Fibroblast of gingiva (primary cell): ENCODE measurements around the gene TNRC18.
"Not testable (repeated sequence)": the region's sequence is repeated elsewhere in the genome, so short reads cannot be mapped to it uniquely, and the experiment has no call there.

Experiments
- DNase-seq: peaks from one replicate; pipeline ENCODE4 v3.0.0-alpha.2; 2011; ENCODE audit warnings: low read depth

The TNRC18 gene

DNA sequence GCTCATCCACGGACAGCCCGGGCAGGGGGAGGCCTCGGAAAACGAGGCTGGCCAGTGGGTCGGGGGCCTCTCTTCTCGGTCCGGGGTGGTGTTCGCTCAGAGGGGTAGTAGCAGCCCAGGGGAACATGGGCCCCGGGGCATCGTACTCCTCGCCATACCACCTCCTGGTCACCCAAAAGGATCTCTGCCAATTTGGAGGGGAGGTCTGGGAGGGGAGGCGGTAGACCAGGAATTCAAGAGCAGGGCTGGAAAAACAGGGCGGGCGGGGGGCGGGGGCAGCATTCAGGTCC is 73.5 kb downstream of the TNRC18 start:
- no peak for DNase-seq

DNA sequence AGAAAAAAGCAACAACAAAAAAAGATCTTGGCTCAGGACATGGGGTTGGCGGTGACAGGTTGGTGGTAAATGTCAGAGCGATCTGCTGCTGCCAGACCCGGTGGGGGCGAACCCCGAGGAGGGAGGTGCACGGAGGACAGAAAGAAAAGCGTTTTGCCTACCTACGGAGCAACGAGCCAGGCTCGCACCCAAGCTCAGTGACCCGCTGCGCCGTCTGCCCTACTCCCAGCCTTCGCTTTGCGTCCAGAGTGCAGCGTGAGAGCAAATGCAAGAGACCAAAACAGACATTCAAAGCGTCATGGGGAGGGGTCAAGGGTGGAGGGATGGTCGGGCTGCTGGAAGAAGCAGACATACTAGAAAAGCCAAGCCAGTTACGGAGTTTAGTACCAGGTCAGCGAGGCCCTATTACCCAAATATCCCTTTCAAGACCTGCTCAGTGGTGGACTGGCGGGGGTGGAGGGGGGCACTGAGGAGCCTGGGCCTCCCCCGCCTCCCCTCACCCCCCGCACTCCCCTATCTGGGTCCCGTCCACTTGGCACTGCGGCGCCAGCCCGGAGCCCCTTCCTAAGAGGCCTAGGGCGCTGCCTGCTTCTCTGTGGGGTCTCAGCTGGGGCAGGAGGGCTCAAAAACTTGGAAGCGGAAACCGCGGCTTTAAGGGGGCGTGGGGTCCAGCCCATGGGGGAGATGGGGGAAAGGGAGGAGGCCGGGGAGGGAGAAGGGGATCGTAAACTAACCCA is 74.0 kb downstream of the TNRC18 start:
- no peak for DNase-seq

- no peak for DNase-seq
Observed at GRCh38 chr7:5349005-5349380, 74.6 kb downstream of the TNRC18 start.

GRCh38 chr7:5348134-5349004 is 75.3 kb downstream of the TNRC18 start:
- DNase-seq, result no peak

DNA sequence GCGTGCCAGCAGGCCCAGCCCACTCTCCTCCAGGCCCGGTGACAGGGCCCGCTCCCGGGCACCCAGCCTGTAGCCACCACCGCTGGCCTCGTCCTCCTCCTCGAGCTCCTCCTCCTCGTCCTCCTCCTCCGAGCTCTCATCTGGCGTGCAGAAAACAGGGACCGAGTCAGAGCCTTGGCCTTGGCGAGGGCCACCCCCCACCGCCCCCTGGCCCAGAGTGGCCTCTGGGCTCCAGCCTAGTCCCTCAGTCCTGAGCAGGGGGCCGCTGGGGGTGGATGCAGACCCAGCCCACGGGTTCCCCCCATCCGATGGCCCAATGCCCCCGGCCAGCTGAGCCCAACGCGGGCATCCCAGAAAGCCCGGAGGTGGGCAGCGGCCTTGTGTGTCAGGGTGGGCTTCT is 78.0 kb downstream of the TNRC18 start:
- no peak for DNase-seq

- no peak for DNase-seq
Observed at GRCh38 chr7:5345171-5345570, 78.5 kb downstream of the TNRC18 start.

GRCh38 chr7:5344342-5344741 is 79.3 kb downstream of the TNRC18 start:
- no peak for DNase-seq

- no peak for DNase-seq
Observed at GRCh38 chr7:5343884-5344283, 79.8 kb downstream of the TNRC18 start.

- no peak for DNase-seq
Observed at GRCh38 chr7:5342631-5343030, 81.0 kb downstream of the TNRC18 start.

GRCh38 chr7:5339955-5340354 is 83.7 kb downstream of the TNRC18 start:
- DNase-seq, result no peak

DNA sequence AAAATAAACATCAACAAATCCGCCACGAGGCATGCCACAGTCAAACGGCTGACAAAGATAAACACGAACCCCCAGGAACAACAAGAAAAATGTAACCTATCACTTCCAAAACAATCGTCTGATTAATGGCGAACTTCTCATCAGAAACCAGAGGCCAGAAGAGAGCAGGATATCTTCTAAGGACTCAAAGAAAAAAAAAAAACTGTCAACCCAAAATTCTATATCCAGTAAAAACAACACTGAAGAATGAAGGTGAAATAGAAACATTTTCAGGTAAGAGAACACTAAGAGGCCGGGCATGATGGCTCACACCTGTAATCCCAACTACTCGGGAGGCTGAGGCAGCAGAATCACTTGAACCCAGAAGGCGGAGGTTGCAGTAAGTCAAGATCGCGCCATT is 86.6 kb downstream of the TNRC18 start:
- no peak for DNase-seq

DNA sequence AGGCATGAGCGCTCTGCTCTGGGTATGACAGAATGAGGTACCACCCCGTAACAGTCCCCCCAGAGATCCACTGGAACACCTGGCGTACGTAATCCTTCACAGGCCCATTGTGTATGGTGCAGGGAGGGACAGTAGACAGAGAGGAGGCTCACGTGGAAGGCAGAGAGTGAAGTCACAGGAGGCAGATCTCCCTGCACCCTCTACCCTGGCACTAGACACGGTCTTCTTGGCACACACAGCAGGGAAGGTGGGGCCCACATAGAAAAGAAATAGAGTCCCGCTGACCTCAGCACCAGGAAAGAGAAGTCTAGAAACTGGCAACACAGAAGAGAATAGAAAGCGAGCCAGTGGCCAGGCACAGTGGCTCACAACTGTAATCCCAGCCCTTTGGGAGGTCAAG is 89.0 kb downstream of the TNRC18 start:
- no peak for DNase-seq

DNA sequence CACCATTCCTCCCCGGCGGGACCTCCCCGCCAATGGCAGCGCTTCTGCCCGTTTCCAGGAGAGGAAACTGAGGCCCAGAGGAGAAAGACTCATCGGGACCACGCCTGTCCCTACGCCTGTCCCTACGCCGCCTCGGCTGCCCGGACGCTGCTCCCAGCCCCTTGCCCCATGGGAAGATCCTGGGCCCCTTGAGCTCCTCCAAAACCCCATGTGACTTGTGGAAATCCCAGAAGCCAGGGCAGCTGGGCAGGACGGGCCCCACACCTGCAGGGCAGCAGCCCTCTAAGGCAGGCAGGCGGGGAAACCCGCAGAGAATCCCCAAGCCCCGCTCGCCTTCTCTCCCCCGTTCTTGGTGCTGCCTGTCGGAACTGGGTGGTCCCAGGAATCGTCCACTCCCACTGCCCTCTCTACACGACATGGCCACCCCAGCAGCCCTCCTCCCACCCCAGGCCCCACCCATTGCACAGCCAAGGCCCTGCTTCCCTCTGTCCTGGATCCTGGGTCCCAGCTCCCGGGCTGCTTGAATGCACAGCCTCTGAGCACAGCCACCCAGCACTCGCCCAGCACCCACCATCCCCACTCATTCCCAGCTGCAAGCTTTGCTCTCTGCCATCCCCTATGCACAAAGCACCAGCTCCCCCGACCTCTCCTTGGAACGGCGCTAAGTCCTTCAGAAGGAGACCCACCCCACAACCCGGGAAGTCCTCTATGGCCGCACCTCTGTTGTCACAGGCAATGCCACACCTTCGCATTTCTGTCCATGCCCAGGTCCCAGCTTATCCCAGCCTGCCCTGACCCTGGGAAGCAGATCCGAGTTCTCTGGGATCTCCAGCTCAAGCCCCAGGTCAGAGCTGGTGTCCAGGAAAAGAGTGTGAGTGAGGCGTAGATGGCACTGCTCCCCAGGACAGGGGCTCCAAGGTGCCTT is 90.3 kb downstream of the TNRC18 start:
- DNase-seq, result no peak

DNA sequence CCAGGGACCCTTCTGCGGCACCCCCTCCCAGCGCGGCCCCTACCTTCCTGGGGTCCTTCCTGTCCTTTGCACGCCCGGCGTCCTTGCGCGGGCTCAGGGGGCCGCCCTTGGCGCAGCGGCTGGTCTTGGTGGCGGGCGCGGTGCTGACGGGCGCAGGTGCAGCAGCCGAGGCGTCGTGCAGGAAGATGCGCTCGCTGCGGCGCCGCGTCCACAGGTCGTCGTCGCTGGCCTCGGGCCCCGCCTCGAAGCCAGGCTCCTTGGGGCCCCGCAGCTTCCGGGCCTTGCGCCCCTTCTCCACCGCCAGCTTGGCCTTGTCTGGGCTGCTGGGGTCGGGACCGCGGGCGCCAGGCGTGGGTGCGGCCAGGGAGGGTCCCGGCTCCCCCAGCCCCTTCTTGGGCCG is 91.1 kb downstream of the TNRC18 start:
- no peak for DNase-seq

- no peak for DNase-seq
Observed at GRCh38 chr7:5330288-5330687, 93.3 kb downstream of the TNRC18 start.

DNA sequence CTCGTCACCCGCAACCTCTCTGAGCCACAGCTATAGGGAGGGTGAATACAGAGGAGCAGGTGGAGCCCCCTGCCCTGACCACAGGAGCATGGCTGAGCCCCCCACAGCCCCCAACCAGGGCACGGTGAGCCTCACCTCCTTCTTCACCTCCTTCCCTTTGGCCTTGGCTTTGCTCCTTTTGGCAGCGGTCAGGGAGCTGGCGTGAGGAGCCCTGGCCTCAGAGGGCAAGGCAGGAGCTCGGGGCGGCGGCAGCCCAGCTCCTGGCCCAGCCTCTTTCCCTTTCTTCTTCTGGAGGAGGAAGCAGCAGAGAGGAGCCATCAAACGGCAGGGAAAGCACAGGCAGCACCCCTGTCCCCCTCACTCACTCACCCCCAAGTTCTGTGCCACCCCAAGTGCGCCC is 98.7 kb downstream of the TNRC18 start:
- DNase-seq, result no peak

DNA sequence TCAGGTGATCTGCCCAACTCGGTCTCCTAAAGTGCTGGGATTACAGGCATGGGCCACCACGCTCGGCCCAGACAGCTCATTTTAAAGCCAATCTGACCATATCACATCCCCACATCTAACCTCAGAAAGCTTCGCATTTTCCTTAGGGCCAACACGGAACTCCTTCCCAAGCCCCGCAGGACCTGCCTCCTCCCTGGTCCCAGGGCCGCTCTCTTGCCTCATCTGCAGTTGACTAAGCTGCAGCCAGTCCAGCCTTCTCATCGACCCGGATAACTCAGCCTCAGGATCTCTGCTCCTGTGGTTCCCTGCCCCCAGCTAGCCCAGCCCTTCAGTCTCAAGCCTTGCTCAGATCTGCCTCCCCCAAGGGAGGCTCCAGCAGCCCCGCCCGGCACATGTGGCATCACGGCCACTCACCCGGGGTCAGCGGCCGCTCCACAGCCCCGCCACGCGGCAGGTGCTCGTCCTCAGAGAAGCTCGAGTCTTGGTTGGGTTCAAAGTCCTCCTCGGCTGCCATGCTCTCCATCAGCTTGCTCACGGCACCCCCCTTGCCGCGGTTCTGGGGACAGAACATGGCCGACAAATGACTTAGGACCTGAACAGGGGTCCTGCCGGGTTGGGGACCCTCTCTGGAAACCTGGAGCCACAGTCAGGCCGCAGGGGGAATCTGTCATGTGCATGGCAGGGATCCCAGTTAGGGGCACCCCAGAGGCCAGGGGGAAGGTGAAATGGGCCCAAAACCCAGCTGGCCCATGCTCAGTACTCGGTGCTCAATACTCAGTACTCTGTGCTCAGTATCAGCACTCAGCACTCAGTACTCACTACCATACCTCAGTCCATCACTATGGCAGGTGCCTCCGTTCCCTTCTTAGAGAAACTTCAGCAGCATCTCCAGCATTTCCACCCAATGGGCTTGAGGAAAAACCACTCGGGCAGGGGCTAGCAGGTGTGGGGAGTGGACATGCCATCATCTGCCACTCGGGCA is 99.5 kb downstream of the TNRC18 start:
- not testable (repeated sequence) for DNase-seq

GRCh38 chr7:5322621-5323410 is 100.8 kb downstream of the TNRC18 start:
- no peak for DNase-seq

GRCh38 chr7:5320802-5321396 is 102.7 kb downstream of the TNRC18 start:
- DNase-seq, result no peak

DNA sequence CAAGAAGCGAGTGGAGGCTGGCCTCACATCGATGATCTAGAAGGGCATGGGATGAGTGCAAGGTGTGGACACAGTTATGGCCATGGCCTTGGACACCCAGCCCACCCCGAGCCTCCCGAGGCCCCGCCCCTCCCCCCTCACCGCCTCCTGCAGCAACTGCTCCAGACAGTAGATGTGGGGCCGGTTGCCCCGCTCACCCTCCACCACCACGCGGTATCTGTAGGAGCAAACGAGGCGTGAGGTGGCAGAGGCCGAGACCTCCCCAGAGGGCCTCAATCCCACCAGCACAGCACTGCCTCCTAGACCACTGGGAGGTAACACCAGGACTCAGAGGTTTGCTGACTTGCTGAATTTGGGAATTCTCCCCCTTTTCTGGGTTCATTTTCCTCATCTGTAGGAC is 103.2 kb downstream of the TNRC18 start:
- no peak for DNase-seq
